GM23338 (cell line): ENCODE measurements around the gene SRRD.

Experiments
- CREB1 ChIP-seq: fragments of 250-450 bp; sonication (Bioruptor Pico); IDR thresholded peaks from 2 replicates; pipeline ENCODE4 v1.5.0; 2020; ENCODE audit warnings: low read depth, mild to moderate bottlenecking, moderate library complexity
- CTCF ChIP-seq, 2 experiments: fragments of 200-600 bp in 1 of 2; sonication (generic) in 1 of 2; conservative IDR thresholded peaks; 2 replicates each; pipeline versions ENCODE4 v1.5.1 to v1.6.1; 2016 to 2017; ENCODE audit warnings: antibody characterized with exemption in 2 of 2, low read depth in 2 of 2, mild to moderate bottlenecking in 2 of 2, moderate library complexity in 1 of 2
- EZH2 ChIP-seq: fragments of 200-600 bp; sonication (generic); IDR thresholded peaks from one replicate; pipeline ENCODE4 v1.8.0; 2017; ENCODE audit warnings: antibody characterized with exemption, mild to moderate bottlenecking, low read depth; ENCODE audit not compliant: unreplicated experiment
- EZH2phosphoT487 ChIP-seq: fragments of 200-600 bp; sonication (generic); IDR thresholded peaks from one replicate; pipeline ENCODE4 v1.8.1; 2018; ENCODE audit warnings: antibody characterized with exemption; ENCODE audit not compliant: unreplicated experiment
- POLR2AphosphoS5 ChIP-seq: IDR thresholded peaks from 2 replicates; pipeline ENCODE4 v1.6.1; 2016; ENCODE audit warnings: antibody characterized with exemption, low read depth
- ZNF462 ChIP-seq: fragments of 250-450 bp; sonication (Bioruptor Pico); IDR thresholded peaks from 2 replicates; pipeline ENCODE4 v1.5.0; 2020; ENCODE audit warnings: mild to moderate bottlenecking, moderate library complexity

GRCh38 chr22:26453216-26453615 lies 30.5 kb upstream of the SRRD start:
- no peak for TF ChIP-seq CTCF (conservative IDR thresholded peaks at IDR 0.05; ENCODE audit: low read depth in 2 of 2)
- TF ChIP-seq EZH2phosphoT487 = no peak
- TF ChIP-seq EZH2 = no peak
- TF ChIP-seq ZNF462 = no peak
- TF ChIP-seq POLR2AphosphoS5 = no peak
- TF ChIP-seq CREB1 = no peak
